SU-DHL-6 (cell line): Measurements from ENCODE around the gene KLHDC3.

Source experiments
- CTCF ChIP-seq: fragments of 200-600 bp; sonication (generic); IDR thresholded peaks from one replicate; pipeline ENCODE4 v1.5.1; 2017; ENCODE audit warnings: antibody characterized with exemption, mild to moderate bottlenecking, low read length, moderate library complexity; ENCODE audit not compliant: insufficient read depth, poor library complexity, severe bottlenecking
- EZH2phosphoT487 ChIP-seq: fragments of 200-600 bp; sonication (generic), shearing (Covaris generic); conservative IDR thresholded peaks from 2 replicates; pipeline ENCODE4 v1.6.1; 2018; ENCODE audit warnings: mild to moderate bottlenecking, antibody characterized with exemption, low read length, moderate library complexity, mixed read lengths

DNA sequence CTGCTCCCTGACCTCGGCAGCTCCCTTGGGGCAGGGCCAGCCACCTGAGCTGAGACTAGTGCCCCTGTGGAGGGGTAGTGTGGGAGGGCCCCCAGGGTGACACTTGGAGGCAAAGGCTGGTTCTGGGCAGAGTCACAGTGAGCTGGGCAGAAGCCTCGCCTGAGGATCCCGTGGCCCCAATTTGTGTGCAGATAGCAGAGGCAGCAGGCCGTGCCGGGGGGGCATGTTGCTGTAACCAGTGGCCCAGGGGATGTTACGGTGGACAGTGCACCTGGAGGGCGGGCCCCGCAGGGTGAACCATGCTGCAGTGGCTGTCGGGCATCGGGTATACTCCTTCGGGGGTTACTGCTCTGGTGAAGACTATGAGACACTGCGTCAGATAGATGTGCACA lies 2.9 kb downstream of the KLHDC3 start:
- no peak for TF ChIP-seq CTCF
- no peak for TF ChIP-seq EZH2phosphoT487
